Right lung (tissue), 5 donors: ENCODE data around the gene CES3. TPM values are rescaled to one million over a fixed set of nuclear protein-coding genes. Genes with fewer than 3 reads are reported as not detected.
A peak's percentile ranks its signal among the peaks of the same experiment; 100 is the strongest.
"Not testable (repeated sequence)": the region's sequence is repeated elsewhere in the genome, so short reads cannot be mapped to it uniquely, and the experiment has no call there.

Source experiments
- DNase-seq, 2 donors: peaks; one replicate each; pipeline ENCODE4 v3.0.0-alpha.2; 2013
- polyA plus RNA-seq, 5 donors: library from polyadenylated mRNA; unstranded; fragments of 120-200 nt; gene quantifications; one replicate each; pipeline versions ENCODE4 v1.2.1 to v1.2.3, GENCODE V29; 2013; ENCODE audit warnings: inconsistent platforms in 1 of 5, low replicate concordance in 1 of 5; ENCODE audit not compliant: insufficient read length in 5 of 5, insufficient read depth in 1 of 5

Gene CES3
- polyA plus RNA-seq, 5 donors = 4.0 to 5.6 (median 4.2) TPM

- no peak for DNase-seq
These were observed 34.7 kb upstream of the CES3 start for GRCh38 chr16:66926171-66926947.

GRCh38 chr16:66926961-66927436 is 34.1 kb upstream of the CES3 start:
- DNase-seq = peak in 1 of 2 donors; percentile 44

- DNase-seq = no peak
These were observed 33.0 kb upstream of the CES3 start for GRCh38 chr16:66927918-66928649.

GRCh38 chr16:66928702-66929388 is 32.2 kb upstream of the CES3 start:
- no peak for DNase-seq

- DNase-seq = no peak
These were observed 30.9 kb upstream of the CES3 start for GRCh38 chr16:66930189-66930588.

- no peak for DNase-seq
These were observed 29.4 kb upstream of the CES3 start for GRCh38 chr16:66931665-66932064.

GRCh38 chr16:66932076-66932475 is 29.0 kb upstream of the CES3 start:
- no peak for DNase-seq

- no peak for DNase-seq
These were observed 27.3 kb upstream of the CES3 start for GRCh38 chr16:66933776-66934137.

GRCh38 chr16:66934138-66934838 is 26.8 kb upstream of the CES3 start, which contains the start of gene CIAO2B:
TSS of gene CIAO2B (minus strand) at chr16:66934402. CDS start at chr16:66934364, 38 bp downstream.
- peak; percentile 92 for DNase-seq

GRCh38 chr16:66934839-66935313 is 26.2 kb upstream of the CES3 start:
- DNase-seq = not testable (repeated sequence)

GRCh38 chr16:66935314-66936011 is 25.6 kb upstream of the CES3 start, which contains the start of gene CES2:
TSS of gene CES2 (plus strand) at chr16:66935516. CDS start at chr16:66935636, 120 bp downstream.
- no peak for DNase-seq

- no peak for DNase-seq
These were observed 24.6 kb upstream of the CES3 start for GRCh38 chr16:66936462-66936861.

- no peak for DNase-seq
These were observed 24.0 kb upstream of the CES3 start for GRCh38 chr16:66936889-66937554.

GRCh38 chr16:66937725-66938337 is 23.2 kb upstream of the CES3 start:
- DNase-seq = no peak

- DNase-seq = no peak
These were observed 21.7 kb upstream of the CES3 start for GRCh38 chr16:66939366-66939765.

- no peak for DNase-seq
These were observed 20.8 kb upstream of the CES3 start for GRCh38 chr16:66940236-66940635.

- DNase-seq = no peak
These were observed 18.1 kb upstream of the CES3 start for GRCh38 chr16:66942981-66943380.

- DNase-seq = no peak
These were observed 17.5 kb upstream of the CES3 start for GRCh38 chr16:66943426-66944053.

- DNase-seq = no peak
These were observed 17.0 kb upstream of the CES3 start for GRCh38 chr16:66944054-66944441.
